H9 (cell line): ENCODE data around the gene DTNB. TPM values are rescaled to one million over a fixed set of nuclear protein-coding genes. Genes with fewer than 3 reads are reported as not detected.

Experiments
- DNase-seq: peaks from one replicate; pipeline ENCODE4 v3.0.0-alpha.2; 2017
- H2AFZ ChIP-seq: one replicate; pipeline ENCODE4 v1.6.1; 2013; ENCODE audit warnings: mild to moderate bottlenecking, low read length, control low read depth, moderate library complexity
- H2AK5ac ChIP-seq: 2 replicates; pipeline ENCODE4 v1.6.1; 2013; ENCODE audit warnings: low read length, control low read depth, mixed read lengths; ENCODE audit not compliant: insufficient read length
- H2BK120ac ChIP-seq: one replicate; pipeline ENCODE4 v1.6.1; 2013; ENCODE audit warnings: low read depth, mild to moderate bottlenecking, low read length, control low read depth, inconsistent platforms; ENCODE audit not compliant: poor library complexity, severe bottlenecking
- H2BK12ac ChIP-seq: 2 replicates; pipeline ENCODE4 v1.6.1; 2013; ENCODE audit warnings: low read length, control low read depth, mixed read lengths, low read depth; ENCODE audit not compliant: insufficient read length
- H2BK15ac ChIP-seq: 2 replicates; pipeline ENCODE4 v1.6.1; 2013; ENCODE audit warnings: low read depth, low read length, control low read depth
- H2BK20ac ChIP-seq: one replicate; pipeline ENCODE4 v1.6.1; 2013; ENCODE audit warnings: low read depth, mild to moderate bottlenecking, low read length, control low read depth, inconsistent platforms; ENCODE audit not compliant: poor library complexity, severe bottlenecking
- H2BK5ac ChIP-seq: 2 replicates; pipeline ENCODE4 v1.6.1; 2013; ENCODE audit warnings: low read length, control low read depth, mixed read lengths; ENCODE audit not compliant: insufficient read length
- H3K14ac ChIP-seq: 2 replicates; pipeline ENCODE4 v1.6.1; 2013; ENCODE audit warnings: low read length, control low read depth; ENCODE audit not compliant: insufficient read depth
- H3K18ac ChIP-seq: 2 replicates; pipeline ENCODE4 v1.6.1; 2013; ENCODE audit warnings: low read depth, mild to moderate bottlenecking, mixed read lengths, low read length, control low read depth; ENCODE audit not compliant: insufficient read length
- H3K23ac ChIP-seq: 2 replicates; pipeline ENCODE4 v1.6.1; 2013; ENCODE audit warnings: low read length, control low read depth, mixed read lengths, low read depth; ENCODE audit not compliant: insufficient read length
- H3K23me2 ChIP-seq: 2 replicates; pipeline ENCODE4 v1.6.1; 2013; ENCODE audit warnings: low read depth, mild to moderate bottlenecking, mixed read lengths, low read length, control low read depth; ENCODE audit not compliant: insufficient read length, poor library complexity, severe bottlenecking
- H3K27ac ChIP-seq: 2 replicates; pipeline ENCODE4 v1.5.1; 2013; ENCODE audit warnings: low read length, control low read depth, mixed read lengths, low read depth; ENCODE audit not compliant: insufficient read length
- H3K27me3 ChIP-seq: 2 replicates; pipeline ENCODE4 v1.6.1; 2013; ENCODE audit warnings: low read length, control low read depth, inconsistent platforms; ENCODE audit not compliant: insufficient read depth
- H3K4ac ChIP-seq: 2 replicates; pipeline ENCODE4 v1.6.1; 2013; ENCODE audit warnings: low read depth, mild to moderate bottlenecking, control low read depth, inconsistent platforms, low read length, moderate library complexity
- H3K4me1 ChIP-seq: 2 replicates; pipeline ENCODE4 v1.6.1; 2013; ENCODE audit warnings: low read length, control low read depth, inconsistent platforms; ENCODE audit not compliant: insufficient read depth
- H3K4me2 ChIP-seq: 2 replicates; pipeline ENCODE4 v1.6.1; 2013; ENCODE audit warnings: low read length, control low read depth, mixed read lengths; ENCODE audit not compliant: insufficient read length, insufficient read depth
- H3K56ac ChIP-seq: 2 replicates; pipeline ENCODE4 v1.6.1; 2013; ENCODE audit warnings: low read depth, mild to moderate bottlenecking, mixed read lengths, low read length, control low read depth; ENCODE audit not compliant: insufficient read length
- H3K79me1 ChIP-seq: 2 replicates; pipeline ENCODE4 v1.6.1; 2013; ENCODE audit warnings: low read depth, mild to moderate bottlenecking, moderate library complexity, low read length, control low read depth, inconsistent platforms; ENCODE audit not compliant: insufficient read depth, poor library complexity, severe bottlenecking
- H3K79me2 ChIP-seq: 2 replicates; pipeline ENCODE4 v1.6.1; 2013; ENCODE audit warnings: low read length, control low read depth, inconsistent platforms; ENCODE audit not compliant: insufficient read depth
- H3K9ac ChIP-seq: 2 replicates; pipeline ENCODE4 v1.6.1; 2013; ENCODE audit warnings: low read length, control low read depth, mixed read lengths; ENCODE audit not compliant: insufficient read length; ENCODE audit errors: extremely low read depth
- H3K9me3 ChIP-seq: one replicate; pipeline ENCODE4 v1.6.1; 2013; ENCODE audit warnings: low read depth, low read length, inconsistent platforms; ENCODE audit not compliant: control insufficient read depth
- H3T11ph ChIP-seq: one replicate; pipeline ENCODE4 v1.6.1; 2013; ENCODE audit warnings: mild to moderate bottlenecking, low read length, control low read depth, inconsistent platforms
- H4K20me1 ChIP-seq: one replicate; pipeline ENCODE4 v1.6.1; 2013; ENCODE audit not compliant: control insufficient read depth, insufficient read length, insufficient read depth
- H4K5ac ChIP-seq: 2 replicates; pipeline ENCODE4 v1.6.1; 2013; ENCODE audit warnings: low read depth, mild to moderate bottlenecking, mixed read lengths, low read length, control low read depth; ENCODE audit not compliant: insufficient read length
- H4K8ac ChIP-seq: replicated peaks from 2 replicates; pipeline ENCODE4 v1.6.1; 2013; ENCODE audit warnings: low read length, control low read depth, mixed read lengths, low read depth; ENCODE audit not compliant: insufficient read length
- H4K91ac ChIP-seq: 2 replicates; pipeline ENCODE4 v1.6.1; 2013; ENCODE audit warnings: low read depth, mild to moderate bottlenecking, moderate library complexity, mixed read lengths, low read length, control low read depth; ENCODE audit not compliant: insufficient read length
- H3K27ac Mint-ChIP-seq, 3 experiments: 2 replicates in 2 of 3; 3 replicates in 1 of 3; pipeline ENCODE4 v1.8.0; 2020 to 2021; ENCODE audit warnings: mixed read lengths in 3 of 3, mild to moderate bottlenecking in 1 of 3, moderate library complexity in 1 of 3
- H3K27me3 Mint-ChIP-seq: 2 replicates; pipeline ENCODE4 v1.8.0; 2021; ENCODE audit warnings: low read depth, mild to moderate bottlenecking, moderate library complexity, mixed read lengths
- H3K36me3 Mint-ChIP-seq, 3 experiments: 2 replicates in 2 of 3; 3 replicates in 1 of 3; pipeline ENCODE4 v1.8.0; 2020 to 2021; ENCODE audit warnings: low read depth in 3 of 3, mixed read lengths in 3 of 3; ENCODE audit not compliant: insufficient read depth in 1 of 3
- H3K4me1 Mint-ChIP-seq, 2 experiments: 2 replicates each; pipeline ENCODE4 v1.8.0; 2020; ENCODE audit warnings: mixed read lengths in 2 of 2
- H3K4me3 Mint-ChIP-seq, 2 experiments: 2 replicates in 1 of 2; 3 replicates in 1 of 2; pipeline ENCODE4 v1.8.0; 2020 to 2021; ENCODE audit warnings: mild to moderate bottlenecking in 2 of 2, mixed read lengths in 2 of 2, moderate library complexity in 1 of 2
- H3K9me3 Mint-ChIP-seq, 2 experiments: 2 replicates in 1 of 2; 3 replicates in 1 of 2; pipeline ENCODE4 v1.8.0; 2020; ENCODE audit warnings: mild to moderate bottlenecking in 2 of 2, mixed read lengths in 2 of 2, moderate library complexity in 1 of 2
- CTCF ChIP-seq: fragments of 200-600 bp; sonication (generic); conservative IDR thresholded peaks from 3 replicates; pipeline ENCODE4 v1.8.0; 2021; ENCODE audit warnings: antibody characterized with exemption, mild to moderate bottlenecking
- WGBS: extraction: QIAGEN DNeasy Blood & Tissue Kit; methylation state at CpG from one replicate; pipeline ENCODE4 v1.1.7; 2013; ENCODE audit warnings: missing lambda C conversion rate, low lambda C conversion rate, mixed read lengths; ENCODE audit not compliant: insufficient read length; ENCODE audit errors: extremely low coverage; 5-methylcytosine and 5-hydroxymethylcytosine counted together
- total RNA-seq: library from RNA; stranded (reverse); gene quantifications from 2 replicates; pipeline ENCODE4 v1.2.1, GENCODE V29; 2021

DTNB gene
- total RNA-seq, 1 experiment from 2014 or later: 26.7 TPM

GRCh38 chr2:25339211-25339674 lies 334.1 kb downstream of the DTNB start:
- Histone ChIP-seq H2BK15ac (no peak overlapping the region), H3K4ac (no peak overlapping the region), H4K8ac (no peak overlapping the region), H2BK12ac (no peak overlapping the region), H3K9ac (no peak overlapping the region), H3K56ac (no peak overlapping the region), H2AK5ac (no peak overlapping the region), H4K20me1 (no peaks in the 10 kb centered on the region), H3K23ac (no peak overlapping the region), H4K5ac (no peak overlapping the region), H3K27ac (no peak overlapping the region), H3K9me3 (no peaks in the 10 kb centered on the region), H3K4me2 (no peak overlapping the region), H2AFZ (no peak overlapping the region), H3K14ac (no peak overlapping the region), H4K91ac (no peak overlapping the region), H3T11ph (no peak overlapping the region), H3K79me1 (no peaks in the 10 kb centered on the region), H3K23me2 (peaks cover 6% of the 10 kb centered on the region), H2BK20ac (no peak overlapping the region), H3K18ac (no peak overlapping the region), H3K27me3 (no peaks in the 10 kb centered on the region; the same call in 1 of the 2 replicates), H3K4me1 (peaks cover 12% of the 10 kb centered on the region; the same call in 1 of the 2 replicates), H2BK5ac (no peak overlapping the region), H2BK120ac (no peak overlapping the region), H3K79me2 (no peaks in the 10 kb centered on the region)
- H3K4me1 Mint-ChIP-seq: peaks cover 47 to 57% of the 10 kb centered on the region in 2 experiments
- H3K4me3 Mint-ChIP-seq: peak overlapping the region; percentile 63 to 80; a peak in 3 of 5 replicates
- no CpG with 5 or more reads among the region's 8 CpGs for WGBS
- no peaks in the 10 kb centered on the region for H3K9me3 Mint-ChIP-seq
- DNase-seq: no peak
- H3K27me3 Mint-ChIP-seq: peaks cover 18% of the 10 kb centered on the region
- H3K27ac Mint-ChIP-seq: no peak overlapping the region
- TF ChIP-seq CTCF: no peak
- H3K36me3 Mint-ChIP-seq: no peaks in the 10 kb centered on the region; a peak in 1 of 7 replicates
